Endothelial cell (in vitro differentiated cells): ENCODE data around the gene ARVCF. TPM values are rescaled to one million over a fixed set of nuclear protein-coding genes. Genes with fewer than 3 reads are reported as not detected.

ENCODE experiments used
- DNase-seq: peaks from one replicate; pipeline ENCODE4 v3.0.0; 2021; ENCODE audit warnings: low spot score
- H3K27ac Mint-ChIP-seq: one replicate; pipeline ENCODE4 v1.8.0; 2021; ENCODE audit warnings: mixed read lengths, inconsistent platforms; ENCODE audit not compliant: unreplicated experiment
- H3K27me3 Mint-ChIP-seq: one replicate; pipeline ENCODE4 v1.8.0; 2021; ENCODE audit warnings: mild to moderate bottlenecking, moderate library complexity, mixed read lengths, inconsistent platforms; ENCODE audit not compliant: unreplicated experiment
- H3K36me3 Mint-ChIP-seq: one replicate; pipeline ENCODE4 v1.8.0; 2021; ENCODE audit warnings: mild to moderate bottlenecking, low read depth, mixed read lengths, inconsistent platforms; ENCODE audit not compliant: unreplicated experiment
- H3K4me1 Mint-ChIP-seq: one replicate; pipeline ENCODE4 v1.8.0; 2021; ENCODE audit warnings: mild to moderate bottlenecking, mixed read lengths, inconsistent platforms; ENCODE audit not compliant: unreplicated experiment
- H3K4me3 Mint-ChIP-seq: one replicate; pipeline ENCODE4 v1.8.0; 2021; ENCODE audit warnings: mild to moderate bottlenecking, mixed read lengths, inconsistent platforms; ENCODE audit not compliant: unreplicated experiment
- H3K9me3 Mint-ChIP-seq: one replicate; pipeline ENCODE4 v1.8.0; 2021; ENCODE audit warnings: mixed read lengths, inconsistent platforms; ENCODE audit not compliant: unreplicated experiment
- CTCF ChIP-seq: fragments of 200-600 bp; sonication (generic); IDR thresholded peaks from one replicate; pipeline ENCODE4 v1.5.0; 2021; ENCODE audit warnings: antibody characterized with exemption; ENCODE audit not compliant: unreplicated experiment
- total RNA-seq: library from RNA; stranded (reverse); fragmentation: NEBNext Ultra II Directional; extraction: Animal tissue kit (Norgen Biotek cat#: 25700); gene quantifications from one replicate; pipeline ENCODE4 v1.2.1, GENCODE V29; 2021; ENCODE audit not compliant: unreplicated experiment

ARVCF gene
- total RNA-seq, 1 donor from 2014 or later = 67.3 TPM

- Mint-ChIP-seq H3K36me3 (peaks cover 6% of the 10 kb centered on the region), H3K4me3 (no peak overlapping the region), H3K27me3 (peaks cover 4% of the 10 kb centered on the region), H3K9me3 (no peaks in the 10 kb centered on the region), H3K4me1 (peaks cover 6% of the 10 kb centered on the region), H3K27ac (no peak overlapping the region)
- TF ChIP-seq CTCF = no peak
- no peak for DNase-seq
Observed at GRCh38 chr22:20026996-20027601, 10.5 kb upstream of the ARVCF start.

- Mint-ChIP-seq H3K27me3 (peaks cover 9% of the 10 kb centered on the region), H3K4me3 (no peak overlapping the region), H3K4me1 (peaks cover 9% of the 10 kb centered on the region), H3K9me3 (no peaks in the 10 kb centered on the region), H3K36me3 (peaks cover 6% of the 10 kb centered on the region), H3K27ac (no peak overlapping the region)
- no peak for TF ChIP-seq CTCF
- no peak for DNase-seq
Observed at GRCh38 chr22:20026204-20026908, 9.7 kb upstream of the ARVCF start.

- Mint-ChIP-seq H3K4me1 (peaks cover 9% of the 10 kb centered on the region), H3K27ac (no peak overlapping the region)
- DNase-seq = no peak
Observed at GRCh38 chr22:20025401-20026203, 9.0 kb upstream of the ARVCF start.

GRCh38 chr22:20024650-20025397 is 8.2 kb upstream of the ARVCF start:
- DNase-seq = no peak
- no peak overlapping the region for H3K27ac Mint-ChIP-seq
- H3K36me3 Mint-ChIP-seq = peaks cover 6% of the 10 kb centered on the region
- H3K4me3 Mint-ChIP-seq = no peak overlapping the region
- no peaks in the 10 kb centered on the region for H3K9me3 Mint-ChIP-seq
- TF ChIP-seq CTCF = no peak
- peaks cover 12% of the 10 kb centered on the region for H3K27me3 Mint-ChIP-seq
- peaks cover 12% of the 10 kb centered on the region for H3K4me1 Mint-ChIP-seq

More at GRCh38 chr22:20025401-20026203, 9.0 kb upstream of the ARVCF start:
- Mint-ChIP-seq H3K27me3 (peaks cover 11% of the 10 kb centered on the region), H3K9me3 (no peaks in the 10 kb centered on the region), H3K4me3 (no peak overlapping the region), H3K36me3 (peaks cover 6% of the 10 kb centered on the region)
- no peak for TF ChIP-seq CTCF
